HepG2 (cell line): Measurements from ENCODE around the gene CGNL1.

Experiments
- BRCA1 ChIP-seq: sonication (generic); formaldehyde crosslinking; IDR thresholded peaks from 2 replicates; pipeline ENCODE4 v1.4.0; 2020; ENCODE audit warnings: missing genetic modification reagents
- ETV6 ChIP-seq: sonication (generic); formaldehyde crosslinking; conservative IDR thresholded peaks from 2 replicates; pipeline ENCODE4 v1.4.0; 2020; ENCODE audit warnings: missing genetic modification reagents
- EZH2 ChIP-seq: conservative IDR thresholded peaks from 2 replicates; pipeline ENCODE4 v1.6.1; 2012; ENCODE audit warnings: mild to moderate bottlenecking, low read depth, low read length, moderate library complexity
- GATAD1 ChIP-seq: IDR thresholded peaks from 2 replicates; pipeline ENCODE4 v1.6.1; 2016; ENCODE audit warnings: missing genetic modification reagents, missing compliant biosample characterization
- NFYB ChIP-seq: sonication (generic); formaldehyde crosslinking; IDR thresholded peaks from 2 replicates; pipeline ENCODE4 v1.4.0; 2020; ENCODE audit warnings: missing genetic modification reagents
- SMARCC2 ChIP-seq: fragments of 450-650 bp; IDR thresholded peaks from 2 replicates; pipeline ENCODE4 v1.6.1; 2017; ENCODE audit warnings: antibody characterized with exemption, mild to moderate bottlenecking
- SMC3 ChIP-seq: IDR thresholded peaks from 2 replicates; pipeline ENCODE4 v1.6.1; 2011; ENCODE audit warnings: low read length, improper control_type of control experiment
- U2AF2 ChIP-seq: fragments of 200-400 bp; formaldehyde crosslinking; IDR thresholded peaks from 2 replicates; pipeline ENCODE4 v1.6.1; 2017; ENCODE audit warnings: low read depth, mild to moderate bottlenecking, low read length
- ZNF17 ChIP-seq: sonication (generic); formaldehyde crosslinking; IDR thresholded peaks from 2 replicates; pipeline ENCODE4 v1.5.0; 2020; ENCODE audit warnings: mild to moderate bottlenecking, missing genetic modification reagents
- ZNF670 ChIP-seq: sonication (generic); formaldehyde crosslinking; IDR thresholded peaks from 2 replicates; pipeline ENCODE4 v1.8.0; 2022; ENCODE audit warnings: mild to moderate bottlenecking, missing genetic modification reagents, borderline replicate concordance
- TF ChIP-seq, protein P1 (sequence below): sonication (generic); formaldehyde crosslinking; IDR thresholded peaks from 2 replicates; pipeline ENCODE4 v1.5.0; 2020; ENCODE audit warnings: mild to moderate bottlenecking, missing genetic modification reagents, moderate library complexity

DNA sequence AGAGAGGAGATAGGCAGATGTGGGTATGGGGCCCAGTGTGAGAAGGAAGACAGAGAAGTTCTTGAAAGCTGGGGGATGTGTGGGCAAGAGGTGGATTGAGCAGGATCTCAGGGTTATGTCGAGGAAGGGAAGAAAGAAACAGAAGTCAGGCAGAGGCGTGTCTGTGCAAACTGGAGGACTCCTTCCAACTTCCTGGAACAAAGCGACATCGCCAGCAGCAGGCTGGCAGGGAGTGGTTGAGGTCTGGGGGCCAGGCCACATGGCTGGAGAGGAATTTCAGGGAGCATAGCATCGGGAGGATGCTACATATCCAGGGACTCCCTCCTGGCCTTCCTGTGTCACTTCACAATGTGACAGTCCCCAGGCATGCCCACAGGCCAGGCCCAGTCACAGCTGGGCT is 172.5 kb downstream of the CGNL1 start:
- TF ChIP-seq EZH2: no peak
- TF ChIP-seq, protein P1, sequence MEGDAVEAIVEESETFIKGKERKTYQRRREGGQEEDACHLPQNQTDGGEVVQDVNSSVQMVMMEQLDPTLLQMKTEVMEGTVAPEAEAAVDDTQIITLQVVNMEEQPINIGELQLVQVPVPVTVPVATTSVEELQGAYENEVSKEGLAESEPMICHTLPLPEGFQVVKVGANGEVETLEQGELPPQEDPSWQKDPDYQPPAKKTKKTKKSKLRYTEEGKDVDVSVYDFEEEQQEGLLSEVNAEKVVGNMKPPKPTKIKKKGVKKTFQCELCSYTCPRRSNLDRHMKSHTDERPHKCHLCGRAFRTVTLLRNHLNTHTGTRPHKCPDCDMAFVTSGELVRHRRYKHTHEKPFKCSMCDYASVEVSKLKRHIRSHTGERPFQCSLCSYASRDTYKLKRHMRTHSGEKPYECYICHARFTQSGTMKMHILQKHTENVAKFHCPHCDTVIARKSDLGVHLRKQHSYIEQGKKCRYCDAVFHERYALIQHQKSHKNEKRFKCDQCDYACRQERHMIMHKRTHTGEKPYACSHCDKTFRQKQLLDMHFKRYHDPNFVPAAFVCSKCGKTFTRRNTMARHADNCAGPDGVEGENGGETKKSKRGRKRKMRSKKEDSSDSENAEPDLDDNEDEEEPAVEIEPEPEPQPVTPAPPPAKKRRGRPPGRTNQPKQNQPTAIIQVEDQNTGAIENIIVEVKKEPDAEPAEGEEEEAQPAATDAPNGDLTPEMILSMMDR (CRISPR knock-in tag): no peak
- no peak for TF ChIP-seq ETV6 (CRISPR knock-in tag)
- no peak for TF ChIP-seq BRCA1 (CRISPR knock-in tag)
- no peak for TF ChIP-seq GATAD1 (CRISPR knock-in tag)
- no peak for TF ChIP-seq SMARCC2
- no peak for TF ChIP-seq SMC3
- no peak for TF ChIP-seq ZNF17 (CRISPR knock-in tag)
- no peak for TF ChIP-seq NFYB
- no peak for TF ChIP-seq U2AF2
- no peak for TF ChIP-seq ZNF670 (CRISPR knock-in tag)
